Measurements from ENCODE around the gene CRY2.
A peak's percentile ranks its signal among the peaks of the same experiment; 100 is the strongest.

CRY2 gene

DNA sequence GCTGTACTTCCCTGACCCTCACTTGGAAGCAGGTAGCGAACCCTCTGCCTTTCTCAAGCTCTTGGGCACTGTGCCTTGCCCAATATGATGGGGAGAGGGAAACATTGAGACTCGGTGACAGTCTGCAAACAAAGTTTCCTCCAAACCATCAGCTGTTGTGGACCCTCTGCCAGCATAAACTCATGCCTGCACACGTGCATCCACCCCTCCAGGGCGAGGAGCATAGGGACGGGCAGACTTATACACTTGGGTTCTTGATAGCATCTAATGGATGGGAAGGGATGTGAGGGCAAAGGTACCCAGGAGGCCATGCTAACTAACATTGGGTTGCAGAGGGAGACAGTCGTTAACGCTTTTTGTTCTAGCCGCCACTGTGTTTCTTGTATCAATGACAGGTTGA is 29.9 kb downstream of the CRY2 start:
- TF ChIP-seq TEAD4 (IDR thresholded peaks at IDR 0.05), result no peak
- no peak for TF ChIP-seq NFIC (IDR thresholded peaks at IDR 0.05)
- no peak for TF ChIP-seq EP300 (IDR thresholded peaks at IDR 0.05; ENCODE audit: borderline replicate concordance)
- no peak for TF ChIP-seq FOXM1 (IDR thresholded peaks at IDR 0.05; ENCODE audit: borderline replicate concordance, low read depth)
- TF ChIP-seq, protein P1, sequence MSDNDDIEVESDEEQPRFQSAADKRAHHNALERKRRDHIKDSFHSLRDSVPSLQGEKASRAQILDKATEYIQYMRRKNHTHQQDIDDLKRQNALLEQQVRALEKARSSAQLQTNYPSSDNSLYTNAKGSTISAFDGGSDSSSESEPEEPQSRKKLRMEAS (IDR thresholded peaks at IDR 0.05), result no peak
- no peak for TF ChIP-seq TAF1 (IDR thresholded peaks at IDR 0.05; ENCODE audit: low read depth)
- no peak for TF ChIP-seq RAD21 (IDR thresholded peaks at IDR 0.05; ENCODE audit: low read depth)
- no peak for TF ChIP-seq YY1 (IDR thresholded peaks at IDR 0.05; ENCODE audit: low read depth)
- TF ChIP-seq CEBPB (IDR thresholded peaks at IDR 0.05), result no peak
- no peak for TF ChIP-seq EGR1 (IDR thresholded peaks at IDR 0.05)
- TF ChIP-seq TCF12 (IDR thresholded peaks at IDR 0.05; ENCODE audit: low read depth), result no peak
- TF ChIP-seq, protein P2, sequence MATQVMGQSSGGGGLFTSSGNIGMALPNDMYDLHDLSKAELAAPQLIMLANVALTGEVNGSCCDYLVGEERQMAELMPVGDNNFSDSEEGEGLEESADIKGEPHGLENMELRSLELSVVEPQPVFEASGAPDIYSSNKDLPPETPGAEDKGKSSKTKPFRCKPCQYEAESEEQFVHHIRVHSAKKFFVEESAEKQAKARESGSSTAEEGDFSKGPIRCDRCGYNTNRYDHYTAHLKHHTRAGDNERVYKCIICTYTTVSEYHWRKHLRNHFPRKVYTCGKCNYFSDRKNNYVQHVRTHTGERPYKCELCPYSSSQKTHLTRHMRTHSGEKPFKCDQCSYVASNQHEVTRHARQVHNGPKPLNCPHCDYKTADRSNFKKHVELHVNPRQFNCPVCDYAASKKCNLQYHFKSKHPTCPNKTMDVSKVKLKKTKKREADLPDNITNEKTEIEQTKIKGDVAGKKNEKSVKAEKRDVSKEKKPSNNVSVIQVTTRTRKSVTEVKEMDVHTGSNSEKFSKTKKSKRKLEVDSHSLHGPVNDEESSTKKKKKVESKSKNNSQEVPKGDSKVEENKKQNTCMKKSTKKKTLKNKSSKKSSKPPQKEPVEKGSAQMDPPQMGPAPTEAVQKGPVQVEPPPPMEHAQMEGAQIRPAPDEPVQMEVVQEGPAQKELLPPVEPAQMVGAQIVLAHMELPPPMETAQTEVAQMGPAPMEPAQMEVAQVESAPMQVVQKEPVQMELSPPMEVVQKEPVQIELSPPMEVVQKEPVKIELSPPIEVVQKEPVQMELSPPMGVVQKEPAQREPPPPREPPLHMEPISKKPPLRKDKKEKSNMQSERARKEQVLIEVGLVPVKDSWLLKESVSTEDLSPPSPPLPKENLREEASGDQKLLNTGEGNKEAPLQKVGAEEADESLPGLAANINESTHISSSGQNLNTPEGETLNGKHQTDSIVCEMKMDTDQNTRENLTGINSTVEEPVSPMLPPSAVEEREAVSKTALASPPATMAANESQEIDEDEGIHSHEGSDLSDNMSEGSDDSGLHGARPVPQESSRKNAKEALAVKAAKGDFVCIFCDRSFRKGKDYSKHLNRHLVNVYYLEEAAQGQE (IDR thresholded peaks at IDR 0.05; ENCODE audit: low read depth), result no peak
- TF ChIP-seq, protein P3, sequence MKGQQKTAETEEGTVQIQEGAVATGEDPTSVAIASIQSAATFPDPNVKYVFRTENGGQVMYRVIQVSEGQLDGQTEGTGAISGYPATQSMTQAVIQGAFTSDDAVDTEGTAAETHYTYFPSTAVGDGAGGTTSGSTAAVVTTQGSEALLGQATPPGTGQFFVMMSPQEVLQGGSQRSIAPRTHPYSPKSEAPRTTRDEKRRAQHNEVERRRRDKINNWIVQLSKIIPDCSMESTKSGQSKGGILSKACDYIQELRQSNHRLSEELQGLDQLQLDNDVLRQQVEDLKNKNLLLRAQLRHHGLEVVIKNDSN (IDR thresholded peaks at IDR 0.05), result no peak
- no peak for TF ChIP-seq ZBTB7A (IDR thresholded peaks at IDR 0.05; ENCODE audit: low read depth)
- TF ChIP-seq CREB1 (IDR thresholded peaks at IDR 0.05; ENCODE audit: low read depth), result no peak

DNA sequence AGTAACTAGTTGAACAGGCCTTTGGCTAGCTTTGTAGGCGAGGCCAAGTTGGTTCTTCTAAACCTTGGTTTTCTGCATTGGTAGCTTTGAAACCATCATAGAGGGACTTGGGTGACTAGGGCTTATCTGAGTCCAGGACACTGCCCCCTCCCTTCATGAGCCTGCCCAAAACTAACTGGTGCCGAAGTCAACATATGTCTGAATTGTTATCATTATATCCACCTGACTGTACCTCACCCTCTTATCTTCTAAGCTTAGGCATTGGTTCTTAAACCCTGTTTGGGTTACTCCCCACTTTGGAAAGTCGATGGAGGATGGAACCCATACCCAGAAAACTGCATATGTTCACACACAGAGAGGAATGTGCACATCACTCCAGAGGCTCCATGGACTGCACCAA is 30.6 kb downstream of the CRY2 start:
- no peak for TF ChIP-seq TAF1 (IDR thresholded peaks at IDR 0.05; ENCODE audit: low read depth)
- TF ChIP-seq RAD21 (IDR thresholded peaks at IDR 0.05; ENCODE audit: low read depth), result no peak
- TF ChIP-seq, protein P2 (IDR thresholded peaks at IDR 0.05; ENCODE audit: low read depth), result no peak
- TF ChIP-seq, protein P1 (IDR thresholded peaks at IDR 0.05), result no peak
- TF ChIP-seq TCF12 (IDR thresholded peaks at IDR 0.05; ENCODE audit: low read depth), result no peak
- TF ChIP-seq CEBPB (IDR thresholded peaks at IDR 0.05), result no peak
- no peak for TF ChIP-seq YY1 (IDR thresholded peaks at IDR 0.05; ENCODE audit: low read depth)
- TF ChIP-seq TEAD4 (IDR thresholded peaks at IDR 0.05), result no peak
- no peak for TF ChIP-seq EGR1 (IDR thresholded peaks at IDR 0.05)
- TF ChIP-seq NFIC (IDR thresholded peaks at IDR 0.05), result no peak
- no peak for TF ChIP-seq EP300 (IDR thresholded peaks at IDR 0.05; ENCODE audit: borderline replicate concordance)
- TF ChIP-seq, protein P3 (IDR thresholded peaks at IDR 0.05), result no peak

DNA sequence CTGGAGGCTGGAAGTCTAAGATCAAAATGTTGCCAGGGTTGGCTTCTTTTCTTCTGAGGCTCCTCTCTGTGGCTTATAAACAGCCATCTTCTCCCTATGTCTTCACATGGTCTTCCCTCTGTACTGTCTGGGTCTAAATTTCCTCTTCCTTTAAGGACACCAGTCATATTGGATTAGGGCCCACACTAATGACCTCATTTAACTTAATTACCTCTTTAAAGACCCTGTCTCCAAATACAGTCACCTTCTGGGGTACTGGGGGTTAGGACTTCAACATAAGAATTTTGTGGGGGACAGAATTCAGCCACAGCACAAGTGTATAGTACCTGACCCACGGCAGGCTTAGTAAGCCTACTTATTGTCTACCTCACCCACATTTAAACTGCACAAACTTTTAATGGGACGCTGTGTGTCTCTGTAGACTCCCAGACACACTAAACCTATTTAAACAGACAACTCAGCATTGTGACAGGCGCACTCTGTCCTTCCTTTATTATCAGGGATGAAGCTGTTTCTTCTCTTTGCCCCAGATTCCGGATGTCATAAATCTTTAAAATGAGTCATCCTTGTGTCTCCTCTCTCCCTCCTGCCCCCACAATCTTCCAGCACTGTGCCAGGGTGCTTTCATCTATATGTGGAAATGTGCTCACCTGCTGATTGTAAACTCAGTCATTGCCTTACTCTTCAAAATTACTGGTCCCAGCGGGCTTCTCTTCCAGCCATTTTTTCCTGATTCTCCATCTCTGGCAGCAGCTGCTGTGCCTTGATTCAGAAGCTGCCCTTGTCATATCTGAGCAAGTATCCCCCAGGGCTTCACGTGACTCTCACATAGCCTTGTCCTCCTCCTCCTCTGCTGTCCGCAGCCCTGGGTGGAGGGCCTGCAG is 32.8 kb downstream of the CRY2 start:
- TF ChIP-seq CEBPB (IDR thresholded peaks at IDR 0.05) (no peak), RAD21 (IDR thresholded peaks at IDR 0.05; ENCODE audit: low read depth) (no peak), TAF1 (IDR thresholded peaks at IDR 0.05; ENCODE audit: low read depth) (no peak), NFIC (IDR thresholded peaks at IDR 0.05) (no peak), EP300 (IDR thresholded peaks at IDR 0.05; ENCODE audit: borderline replicate concordance) (no peak)
- TF ChIP-seq, protein P1 (IDR thresholded peaks at IDR 0.05), result no peak
- TF ChIP-seq, protein P3 (IDR thresholded peaks at IDR 0.05), result no peak

DNA sequence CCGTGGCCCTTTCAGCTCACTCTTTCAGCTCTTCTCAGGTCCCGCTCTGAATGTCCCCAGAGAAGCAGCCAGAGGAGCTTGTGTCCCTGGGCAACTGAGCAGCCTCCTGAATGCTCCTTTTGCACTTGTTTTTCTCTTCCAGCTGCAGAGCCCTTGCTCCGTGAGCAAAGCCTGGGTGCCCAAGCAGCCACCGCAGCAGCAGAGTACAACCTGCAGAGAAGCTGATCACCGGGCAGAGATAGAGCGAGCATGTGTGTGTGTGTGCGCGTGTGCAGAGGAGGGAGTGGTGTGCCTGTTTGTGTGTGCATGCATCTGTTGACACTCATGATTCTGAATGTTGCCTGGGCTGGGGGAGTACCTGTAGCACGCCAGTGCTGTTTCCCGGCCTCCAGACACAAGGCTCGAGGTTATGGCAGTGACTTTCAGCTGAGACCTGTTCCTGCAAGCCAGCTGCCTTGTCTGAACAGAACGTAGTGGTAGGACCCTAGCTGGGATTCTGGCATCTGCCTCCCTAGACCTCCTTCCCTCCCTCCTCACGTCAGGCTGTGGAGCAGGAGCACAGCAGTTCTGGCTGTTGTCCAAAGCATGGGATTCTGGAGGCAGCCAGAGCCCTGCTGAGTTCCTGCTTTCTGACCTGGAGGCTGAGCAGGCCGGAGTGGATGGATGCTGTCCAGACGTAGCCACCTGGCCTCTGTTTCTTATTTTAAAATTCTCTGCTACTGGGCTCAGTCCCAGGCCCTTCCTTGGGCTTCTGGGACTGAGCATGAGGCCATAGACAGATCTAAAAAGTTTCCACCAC is 33.7 kb downstream of the CRY2 start:
- no peak for TF ChIP-seq CREB1 (IDR thresholded peaks at IDR 0.05; ENCODE audit: low read depth)
- TF ChIP-seq FOXM1 (IDR thresholded peaks at IDR 0.05; ENCODE audit: borderline replicate concordance, low read depth), result no peak
- TF ChIP-seq, protein P2 (IDR thresholded peaks at IDR 0.05; ENCODE audit: low read depth), result no peak
- TF ChIP-seq NFIC (IDR thresholded peaks at IDR 0.05), result 0 out of 2 replicates have a peak, but pooled peaks have one; percentile 21
- no peak for TF ChIP-seq RAD21 (IDR thresholded peaks at IDR 0.05; ENCODE audit: low read depth)
- TF ChIP-seq TAF1 (IDR thresholded peaks at IDR 0.05; ENCODE audit: low read depth), result no peak
- no peak for TF ChIP-seq YY1 (IDR thresholded peaks at IDR 0.05; ENCODE audit: low read depth)
